Natural killer cell (primary cell): Measurements from ENCODE around the gene FBLN1. TPM values are rescaled to one million over a fixed set of nuclear protein-coding genes. Genes with fewer than 3 reads are reported as not detected.

Experiments
- ATAC-seq, 3 donors: fragments of 150-1000 bp in 2 of 3; fragments of 200-7000 bp in 1 of 3; cut with Tn5 transposase; 1 replicate in 1 of 3; 2 replicates in 2 of 3; pipeline ENCODE4 v1.10.0; 2021; ENCODE audit warnings: mild to moderate bottlenecking in 2 of 3, moderate library complexity in 2 of 3
- DNase-seq, 2 donors: peaks; one replicate each; pipeline versions ENCODE4 v3.0.0 to v3.0.0-alpha.2; 2013 to 2021; ENCODE audit warnings: mixed read lengths in 1 of 2
- H3K27ac ChIP-seq: one replicate; pipeline ENCODE4 v1.5.1; 2013; ENCODE audit warnings: mild to moderate bottlenecking, low read length
- H3K27me3 ChIP-seq: one replicate; pipeline ENCODE4 v1.6.1; 2013; ENCODE audit warnings: low read length; ENCODE audit not compliant: control insufficient read depth, insufficient read depth
- H3K36me3 ChIP-seq: one replicate; pipeline ENCODE4 v1.6.1; 2013; ENCODE audit warnings: low read length; ENCODE audit not compliant: control insufficient read depth, insufficient read depth
- H3K4me1 ChIP-seq: one replicate; pipeline ENCODE4 v1.6.1; 2013; ENCODE audit warnings: low read length; ENCODE audit not compliant: control insufficient read depth, insufficient read depth
- H3K4me3 ChIP-seq: one replicate; pipeline ENCODE4 v1.5.1; 2013; ENCODE audit warnings: low read length
- H3K9me3 ChIP-seq: one replicate; pipeline ENCODE4 v1.6.1; 2013; ENCODE audit warnings: low read length; ENCODE audit not compliant: control insufficient read depth, insufficient read depth
- H3K27ac Mint-ChIP-seq, 2 donors: one replicate each; pipeline ENCODE4 v1.8.0; 2022; ENCODE audit warnings: mild to moderate bottlenecking in 2 of 2, mixed read lengths in 2 of 2, moderate library complexity in 1 of 2
- H3K27me3 Mint-ChIP-seq, 2 donors: one replicate each; pipeline ENCODE4 v1.8.0; 2022; ENCODE audit warnings: low read depth in 2 of 2, mixed read lengths in 2 of 2
- H3K36me3 Mint-ChIP-seq: one replicate; pipeline ENCODE4 v1.8.0; 2022; ENCODE audit warnings: mixed read lengths
- H3K4me1 Mint-ChIP-seq, 2 donors: one replicate each; pipeline ENCODE4 v1.8.0; 2022; ENCODE audit warnings: mixed read lengths in 2 of 2
- H3K4me3 Mint-ChIP-seq: one replicate; pipeline ENCODE4 v1.8.0; 2022; ENCODE audit warnings: mild to moderate bottlenecking, moderate library complexity, mixed read lengths
- H3K9me3 Mint-ChIP-seq, 2 donors: one replicate each; pipeline ENCODE4 v1.8.0; 2022; ENCODE audit warnings: mixed read lengths in 2 of 2
- CTCF ChIP-seq: fragments of 200-600 bp; IDR thresholded peaks from one replicate; pipeline ENCODE4 v1.8.0; 2022; ENCODE audit warnings: antibody characterized with exemption
- WGBS: methylation state at CpG from one replicate; pipeline ENCODE4 v1.1.7; 2013; ENCODE audit warnings: missing lambda C conversion rate; ENCODE audit not compliant: insufficient coverage; 5-methylcytosine and 5-hydroxymethylcytosine counted together
- intact Hi-C: fragments of 100-400 bp; cut with micrococcal nuclease; formaldehyde crosslinking; loops from one replicate; pipeline ENCODE4 v1.14.2; 2022
- total RNA-seq, 4 donors: library from RNA; stranded (reverse); fragments of 120-200 nt in 1 of 4; gene quantifications; one replicate each; pipeline versions ENCODE4 v1.2.3 to v1.2.4, GENCODE V29; 2013 to 2022

FBLN1 gene
- total RNA-seq, 3 donors from 2014 or later (not counting 1 experiment from before 2014, with no cell fraction given) = 0.58 TPM; not detected in 2

DNA sequence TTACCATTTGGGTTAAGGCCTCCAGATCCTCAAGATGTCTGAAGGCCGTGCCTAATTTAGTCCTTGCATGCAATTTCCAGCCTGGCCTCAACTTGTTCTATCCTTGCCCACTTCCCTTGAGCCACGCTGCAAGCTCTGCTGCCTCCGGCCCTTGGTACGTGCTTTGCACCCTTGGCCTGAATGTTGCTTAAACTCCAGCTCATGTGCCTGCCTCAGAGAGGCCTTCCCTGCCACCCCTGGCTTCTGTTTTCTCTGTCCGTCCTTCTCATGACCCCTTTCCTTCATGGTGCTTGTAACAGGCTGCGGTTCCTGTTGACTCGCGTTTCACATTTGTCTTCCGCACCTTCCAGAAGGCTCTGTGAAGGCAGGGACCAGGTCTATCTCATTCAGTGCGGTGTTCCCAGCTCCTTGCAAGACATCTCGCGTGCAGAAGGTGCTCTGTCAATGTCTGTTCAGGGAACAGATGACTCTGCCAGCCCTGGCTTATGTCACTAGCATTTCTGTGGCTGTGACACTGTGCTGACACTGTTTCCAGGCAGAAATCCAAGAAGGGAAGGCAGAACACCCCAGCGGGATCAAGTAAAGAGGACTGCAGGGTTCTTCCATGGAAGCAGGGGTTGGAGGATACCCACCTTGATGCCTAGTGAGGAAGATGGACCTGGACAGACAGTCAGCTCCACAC, 61.8 kb downstream of the FBLN1 start:
- peaks cover 3% of the 10 kb centered on the region in 2 donors for H3K9me3 Mint-ChIP-seq
- no peak overlapping the region for H3K4me3 Mint-ChIP-seq
- intact Hi-C loops = no loop called here
- Histone ChIP-seq H3K27ac (no peak overlapping the region), H3K9me3 (no peaks in the 10 kb centered on the region), H3K27me3 (no peaks in the 10 kb centered on the region), H3K4me3 (no peak overlapping the region), H3K36me3 (no peaks in the 10 kb centered on the region), H3K4me1 (no peaks in the 10 kb centered on the region)
- no peak for TF ChIP-seq CTCF
- DNase-seq = no peak
- WGBS = 90% methylated on average over 13 of the region's 13 CpGs
- no peak for ATAC-seq
- peaks cover 14 to 19% of the 10 kb centered on the region in 2 donors for H3K27me3 Mint-ChIP-seq
- no peak overlapping the region for H3K27ac Mint-ChIP-seq
- no peaks in the 10 kb centered on the region for H3K4me1 Mint-ChIP-seq
- H3K36me3 Mint-ChIP-seq = peaks cover 11% of the 10 kb centered on the region

DNA sequence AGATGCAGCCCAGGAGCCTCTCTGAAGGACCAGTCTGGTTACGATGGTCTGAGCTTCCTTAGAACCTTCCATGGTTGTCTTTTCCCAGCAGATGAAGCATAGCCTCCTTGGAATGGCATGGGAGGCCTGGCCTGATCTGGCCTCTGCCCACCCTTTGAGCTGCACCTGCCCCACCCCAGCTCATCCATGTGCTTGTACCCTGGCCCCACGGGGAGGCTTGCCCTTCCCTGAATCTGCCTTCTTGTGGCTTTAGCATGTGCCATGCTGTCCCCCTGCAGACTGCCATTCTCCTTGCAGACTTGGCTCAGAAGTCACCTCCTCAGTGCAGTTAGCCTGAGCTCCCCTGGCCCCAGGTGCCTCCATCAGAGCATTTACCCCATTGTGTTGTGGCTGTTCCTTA, 62.5 kb downstream of the FBLN1 start:
- no peak overlapping the region for H3K4me3 ChIP-seq
- intact Hi-C loops = no loop called here
- 82% methylated on average over 2 of the region's 2 CpGs for WGBS
- peaks cover 8% of the 10 kb centered on the region for H3K36me3 Mint-ChIP-seq
- H3K36me3 ChIP-seq = no peaks in the 10 kb centered on the region
- no peaks in the 10 kb centered on the region for H3K4me1 ChIP-seq
- H3K27ac ChIP-seq = no peak overlapping the region
- H3K4me3 Mint-ChIP-seq = no peak overlapping the region
- no peak overlapping the region for H3K27ac Mint-ChIP-seq
- H3K9me3 ChIP-seq = no peaks in the 10 kb centered on the region
- no peak for ATAC-seq
- no peak for TF ChIP-seq CTCF
- no peaks in the 10 kb centered on the region for H3K4me1 Mint-ChIP-seq
- peaks cover 3% of the 10 kb centered on the region in 2 donors for H3K9me3 Mint-ChIP-seq
- H3K27me3 Mint-ChIP-seq = peaks cover 14 to 19% of the 10 kb centered on the region in 2 donors
- no peaks in the 10 kb centered on the region for H3K27me3 ChIP-seq
- no peak for DNase-seq

DNA sequence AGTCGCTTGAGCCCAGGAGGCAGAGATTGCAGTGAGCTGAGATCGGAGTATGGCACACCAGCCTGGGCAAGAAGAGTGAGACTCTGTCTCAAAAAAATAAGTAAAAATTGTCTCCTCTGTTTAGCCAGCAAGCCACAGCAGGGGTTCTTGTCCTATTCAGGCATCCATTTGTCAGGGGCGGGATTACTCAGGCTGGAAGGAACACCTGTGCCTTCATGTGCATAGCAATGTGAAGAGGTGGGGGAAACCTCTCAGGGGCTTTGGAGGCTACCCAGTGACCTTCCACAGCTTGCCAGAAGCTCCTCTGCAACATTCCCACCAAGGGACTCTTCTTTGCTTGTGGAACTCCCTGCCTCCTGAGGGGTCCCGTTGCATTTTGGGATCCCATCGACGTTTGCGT, 63.3 kb downstream of the FBLN1 start:
- Mint-ChIP-seq H3K36me3 (peaks cover 8% of the 10 kb centered on the region), H3K27me3 (peaks cover 18 to 19% of the 10 kb centered on the region in 2 donors), H3K4me3 (no peak overlapping the region), H3K27ac (no peak overlapping the region), H3K9me3 (peaks cover 0 to 2% of the 10 kb centered on the region in 2 donors), H3K4me1 (no peaks in the 10 kb centered on the region)
- Histone ChIP-seq H3K27ac (no peak overlapping the region), H3K36me3 (no peaks in the 10 kb centered on the region), H3K27me3 (no peaks in the 10 kb centered on the region), H3K4me3 (no peak overlapping the region), H3K4me1 (no peaks in the 10 kb centered on the region), H3K9me3 (peaks cover 4% of the 10 kb centered on the region)
- ATAC-seq (no peak), DNase-seq (no peak)
- 88% methylated on average over 7 of the region's 7 CpGs for WGBS
- intact Hi-C loops = no loop called here
- no peak for TF ChIP-seq CTCF

DNA sequence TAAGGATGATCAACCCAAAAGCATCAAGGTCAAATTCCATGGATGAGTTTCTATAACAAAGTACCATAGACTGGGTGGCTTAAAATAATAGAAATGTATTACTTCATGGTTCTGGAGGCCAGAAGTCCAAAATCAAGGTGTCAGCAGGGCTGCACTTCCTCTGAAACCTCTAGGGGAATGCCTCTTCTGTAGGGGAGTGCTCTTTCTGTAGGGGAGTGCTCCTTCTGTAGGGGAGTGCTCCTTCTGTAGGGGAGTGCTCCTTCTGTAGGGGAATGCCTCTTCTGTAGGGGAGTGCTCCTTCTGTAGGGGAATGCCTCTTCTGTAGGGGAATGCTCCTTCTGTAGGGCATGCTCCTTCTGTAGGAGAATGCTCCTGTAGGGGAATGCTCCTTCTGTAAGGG, 65.5 kb downstream of the FBLN1 start:
- no peaks in the 10 kb centered on the region for H3K4me1 Mint-ChIP-seq
- no peak for DNase-seq
- no peak overlapping the region for H3K27ac Mint-ChIP-seq
- H3K4me3 Mint-ChIP-seq = no peak overlapping the region
- H3K9me3 Mint-ChIP-seq = peaks cover 0 to 2% of the 10 kb centered on the region in 2 donors
- peaks cover 18 to 19% of the 10 kb centered on the region in 2 donors for H3K27me3 Mint-ChIP-seq
- intact Hi-C loops = no loop called here
- Histone ChIP-seq H3K9me3 (peaks cover 4% of the 10 kb centered on the region), H3K4me1 (no peaks in the 10 kb centered on the region), H3K4me3 (no peak overlapping the region), H3K36me3 (no peaks in the 10 kb centered on the region), H3K27ac (no peak overlapping the region), H3K27me3 (no peaks in the 10 kb centered on the region)
- peaks cover 8% of the 10 kb centered on the region for H3K36me3 Mint-ChIP-seq
- ATAC-seq = no peak
- TF ChIP-seq CTCF = no peak
